Non-pigmented ciliary epithelial cell (primary cell): ENCODE results near the gene ARFRP1.

Source experiments
- DNase-seq: peaks from one replicate; pipeline ENCODE4 v3.0.0-alpha.2; 2010; ENCODE audit warnings: low read depth

The ARFRP1 gene

DNA sequence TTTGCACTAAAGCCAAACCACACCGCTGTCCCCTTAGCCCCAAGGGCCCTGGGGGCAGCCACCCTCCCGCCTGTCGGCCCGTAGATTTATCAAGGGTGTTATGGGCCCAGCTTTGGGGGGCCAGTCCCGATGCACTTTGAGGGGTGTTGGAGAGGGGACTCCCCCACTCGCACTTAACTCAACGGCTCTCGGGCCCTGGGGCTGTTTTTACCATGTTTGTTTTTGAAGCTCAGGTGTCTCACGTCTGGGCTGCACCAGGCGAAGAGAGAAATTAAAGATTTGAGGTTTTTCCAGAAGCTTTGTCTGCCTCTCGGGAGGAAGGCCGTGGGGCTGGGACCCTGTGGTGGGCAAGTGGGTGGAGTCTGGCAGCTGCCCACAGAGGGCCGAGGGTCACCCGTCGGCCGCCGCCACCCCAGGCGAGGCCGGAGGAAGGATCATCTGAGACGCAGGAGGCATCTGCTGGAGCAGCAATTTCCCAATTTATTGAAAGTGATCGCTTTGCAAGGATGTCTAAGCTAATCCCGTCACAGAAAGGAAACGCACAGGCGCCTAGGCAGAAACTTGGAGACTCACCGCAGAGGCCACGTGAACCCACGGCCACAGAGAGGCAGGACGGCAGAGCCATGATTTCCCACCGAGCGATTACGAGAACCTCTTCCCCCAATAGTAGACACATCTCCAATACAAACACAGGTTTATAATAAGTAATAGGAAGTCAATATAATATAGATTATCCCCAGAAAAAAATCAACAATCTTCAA, 35.6 kb upstream of the ARFRP1 start:
- no peak for DNase-seq

GRCh38 chr20:63742381-63743024, 34.7 kb upstream of the ARFRP1 start:
- DNase-seq: no peak

DNA sequence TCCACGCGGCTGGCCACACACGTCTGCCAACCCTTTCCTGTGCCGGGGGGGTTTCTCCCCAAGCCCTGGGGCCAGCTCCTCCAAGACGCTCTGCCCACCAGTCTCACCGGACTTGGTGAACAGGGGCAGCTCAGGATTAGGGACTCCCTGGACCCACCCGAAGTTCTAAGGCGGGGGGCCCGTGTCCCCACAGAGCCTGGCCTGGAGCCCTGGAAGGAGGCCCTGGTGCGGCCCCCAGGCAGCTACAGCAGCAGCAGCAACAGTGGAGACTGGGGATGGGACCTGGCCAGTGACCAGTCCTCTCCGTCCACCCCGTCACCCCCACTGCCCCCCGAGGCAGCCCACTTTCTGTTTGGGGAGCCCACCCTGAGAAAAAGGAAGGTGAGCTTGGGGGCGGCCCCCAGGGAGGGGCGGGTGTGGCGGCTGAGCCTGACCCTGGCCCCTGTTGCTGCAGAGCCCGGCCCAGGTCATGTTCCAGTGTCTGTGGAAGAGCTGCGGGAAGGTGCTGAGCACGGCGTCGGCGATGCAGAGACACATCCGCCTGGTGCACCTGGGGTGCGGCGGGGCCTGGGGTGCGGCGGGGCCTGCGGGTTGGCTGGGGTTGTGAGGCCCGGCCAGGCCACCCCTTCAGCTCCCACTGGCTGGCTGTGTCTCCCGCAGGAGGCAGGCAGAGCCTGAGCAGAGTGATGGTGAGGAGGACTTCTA, 34.1 kb upstream of the ARFRP1 start:
- DNase-seq: no peak

DNA sequence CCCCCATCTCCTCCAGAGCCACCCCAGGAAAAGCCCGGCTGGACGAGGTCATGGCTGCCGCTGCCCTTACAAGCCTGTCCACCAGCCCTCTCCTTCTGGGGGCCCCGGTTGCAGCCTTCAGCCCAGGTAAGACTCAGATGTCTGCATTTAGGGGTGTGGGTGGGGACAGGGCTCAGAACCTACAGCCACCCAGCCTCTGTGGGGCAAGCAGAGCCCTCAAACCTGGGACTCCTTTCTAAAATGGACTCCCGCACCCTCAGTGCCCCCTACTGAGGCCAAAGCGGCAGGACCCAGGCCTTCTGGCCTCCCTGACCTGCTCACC, 33.5 kb upstream of the ARFRP1 start:
- DNase-seq: no peak

GRCh38 chr20:63740627-63741353, 33.0 kb upstream of the ARFRP1 start:
- DNase-seq: peak; percentile 31

DNA sequence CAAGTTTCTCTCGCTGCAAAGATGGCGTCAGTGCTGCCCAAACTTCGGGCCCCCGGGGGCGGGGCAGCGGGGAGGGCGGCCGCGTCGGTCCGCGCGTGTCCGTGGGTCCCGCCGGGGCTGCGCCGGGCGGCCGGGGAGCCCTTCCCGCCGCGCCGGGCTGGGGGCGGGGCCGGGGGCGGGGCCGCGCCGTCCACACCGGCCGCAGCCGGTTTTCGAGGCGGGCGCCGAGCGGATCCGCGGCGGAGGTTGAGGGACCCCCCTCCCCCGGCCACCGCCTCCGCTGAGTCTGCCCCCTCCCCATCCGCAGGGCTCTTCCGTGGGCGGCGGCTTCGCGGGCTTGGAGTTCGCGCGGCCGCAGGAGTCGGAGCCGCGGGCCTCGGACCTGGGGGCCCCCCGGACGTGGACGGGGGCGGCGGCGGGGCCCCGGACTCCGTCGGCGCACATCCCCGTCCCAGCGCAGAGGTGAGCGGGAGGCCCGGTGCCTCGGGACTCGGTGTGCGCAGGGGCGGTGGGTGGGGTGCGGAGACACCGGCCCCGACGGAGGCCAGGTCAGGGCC, 32.4 kb upstream of the ARFRP1 start:
- no peak for DNase-seq

DNA sequence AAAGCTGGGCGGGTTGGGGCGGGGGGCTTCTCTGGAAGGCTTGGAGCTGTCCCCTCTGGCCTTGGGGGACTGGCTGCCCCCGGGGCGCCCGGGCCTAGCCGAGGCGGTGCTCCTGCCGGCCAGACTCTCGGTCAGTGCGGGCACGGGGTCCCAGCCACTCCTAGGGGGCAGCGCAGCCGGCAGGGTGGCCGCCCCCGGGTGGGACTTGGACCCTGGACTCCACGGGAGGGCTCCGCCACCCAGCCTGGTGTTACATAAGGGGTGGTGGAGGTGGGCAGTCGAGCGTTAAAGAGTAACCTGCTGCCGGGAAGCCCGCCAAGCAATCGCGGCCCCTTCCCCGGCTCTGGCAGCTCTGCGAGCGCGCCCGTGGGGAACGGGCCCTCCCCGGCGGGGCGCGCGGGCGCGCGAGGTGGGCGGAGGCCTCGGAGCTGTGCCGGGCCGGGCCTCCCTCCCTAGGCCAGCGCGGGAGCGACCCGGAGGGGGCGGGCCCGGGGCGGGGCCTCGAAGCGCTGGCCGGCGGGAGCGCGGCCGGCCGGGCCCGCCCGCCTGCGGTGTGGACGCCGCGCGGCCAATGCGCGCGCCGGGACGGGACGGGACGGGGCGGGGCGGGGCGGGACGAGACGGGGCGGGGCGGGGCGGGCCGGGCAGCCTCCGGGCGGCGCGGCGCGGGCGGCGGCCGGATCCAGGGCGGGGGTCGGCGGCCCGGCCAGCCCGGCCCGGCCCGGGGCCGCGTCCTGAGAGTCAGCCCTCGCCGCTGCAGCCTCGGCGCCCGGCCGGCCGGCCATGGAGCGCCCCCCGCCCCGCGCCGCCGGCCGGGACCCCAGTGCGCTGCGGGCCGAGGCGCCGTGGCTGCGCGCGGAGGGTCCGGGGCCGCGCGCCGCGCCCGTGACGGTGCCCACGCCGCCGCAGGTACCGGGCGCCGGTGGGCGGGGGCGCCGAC, 31.6 kb upstream of the ARFRP1 start, which contains the start of gene SLC2A4RG:
TSS of gene SLC2A4RG (plus strand) at position 647 of the 940 bp plus-strand sequence. CDS start at position 784, 137 bp downstream.
- DNase-seq: no peak

DNA sequence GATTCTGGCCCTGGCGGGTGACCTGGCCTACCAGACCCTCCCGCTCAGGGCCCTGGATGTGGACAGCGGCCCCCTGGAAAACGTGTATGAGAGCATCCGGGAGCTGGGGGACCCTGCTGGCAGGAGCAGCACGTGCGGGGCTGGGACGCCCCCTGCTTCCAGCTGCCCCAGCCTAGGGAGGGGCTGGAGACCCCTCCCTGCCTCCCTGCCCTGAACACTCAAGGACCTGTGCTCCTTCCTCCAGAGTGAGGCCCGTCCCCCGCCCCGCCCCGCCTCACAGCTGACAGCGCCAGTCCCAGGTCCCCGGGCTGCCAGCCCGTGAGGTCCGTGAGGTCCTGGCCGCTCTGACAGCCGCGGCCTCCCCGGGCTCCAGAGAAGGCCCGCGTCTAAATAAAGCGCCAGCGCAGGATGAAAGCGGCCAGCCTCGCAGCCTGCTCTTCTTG, 30.9 kb upstream of the ARFRP1 start:
- DNase-seq: no peak

- no peak for DNase-seq
Measured at GRCh38 chr20:63737945-63738686, 30.3 kb upstream of the ARFRP1 start.

- no peak for DNase-seq
Measured at GRCh38 chr20:63737695-63737944, 29.8 kb upstream of the ARFRP1 start.

- no peak for DNase-seq
Measured at GRCh38 chr20:63736893-63737694, 29.3 kb upstream of the ARFRP1 start.

DNA sequence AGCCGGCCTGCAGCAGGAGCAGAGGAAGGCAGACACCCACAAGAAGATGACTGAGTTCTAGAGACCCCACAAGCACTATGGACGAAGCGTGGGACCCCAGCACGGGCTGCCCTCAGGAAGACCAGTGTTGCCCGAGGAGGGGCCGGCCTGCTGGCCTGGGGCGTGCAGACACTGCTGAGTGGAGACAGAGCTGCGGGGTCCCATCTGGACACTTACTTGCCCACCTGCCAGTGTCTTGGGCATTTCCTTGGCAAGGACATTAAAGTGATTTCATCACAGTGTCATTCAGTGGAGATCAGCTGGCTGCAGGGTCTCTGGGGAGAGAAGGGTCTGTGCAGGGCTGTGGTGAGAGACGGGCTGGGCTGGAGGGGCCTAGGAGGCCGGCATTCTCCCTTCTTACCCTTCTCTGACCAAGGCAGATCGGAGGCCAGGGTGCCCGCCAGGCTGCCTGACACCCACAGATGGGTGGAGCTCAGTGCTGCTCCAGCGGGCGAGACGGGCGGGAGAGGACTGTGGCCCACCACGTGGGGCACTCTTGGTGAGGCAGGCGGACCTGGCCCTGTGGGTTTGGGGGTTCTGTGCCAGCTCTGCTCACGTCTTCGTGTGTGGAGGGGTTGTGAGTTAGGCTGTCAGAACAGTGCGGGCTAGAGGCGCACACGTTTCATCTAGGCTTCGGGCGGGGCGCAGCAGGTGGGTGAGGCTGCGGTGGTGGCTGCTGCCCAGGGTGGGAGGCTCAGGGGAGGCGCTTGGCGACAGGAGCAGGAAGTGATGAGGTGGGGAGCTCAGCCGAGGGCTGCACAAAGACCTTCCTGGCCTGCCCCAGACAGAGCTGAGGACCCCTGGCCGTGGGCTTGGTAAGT, 28.3 kb upstream of the ARFRP1 start, which contains the start of gene LIME1:
TSS of gene LIME1 (plus strand) at position 806 of the 860 bp plus-strand sequence. CDS start 886 bp downstream, outside the sequence.
- no peak for DNase-seq

DNA sequence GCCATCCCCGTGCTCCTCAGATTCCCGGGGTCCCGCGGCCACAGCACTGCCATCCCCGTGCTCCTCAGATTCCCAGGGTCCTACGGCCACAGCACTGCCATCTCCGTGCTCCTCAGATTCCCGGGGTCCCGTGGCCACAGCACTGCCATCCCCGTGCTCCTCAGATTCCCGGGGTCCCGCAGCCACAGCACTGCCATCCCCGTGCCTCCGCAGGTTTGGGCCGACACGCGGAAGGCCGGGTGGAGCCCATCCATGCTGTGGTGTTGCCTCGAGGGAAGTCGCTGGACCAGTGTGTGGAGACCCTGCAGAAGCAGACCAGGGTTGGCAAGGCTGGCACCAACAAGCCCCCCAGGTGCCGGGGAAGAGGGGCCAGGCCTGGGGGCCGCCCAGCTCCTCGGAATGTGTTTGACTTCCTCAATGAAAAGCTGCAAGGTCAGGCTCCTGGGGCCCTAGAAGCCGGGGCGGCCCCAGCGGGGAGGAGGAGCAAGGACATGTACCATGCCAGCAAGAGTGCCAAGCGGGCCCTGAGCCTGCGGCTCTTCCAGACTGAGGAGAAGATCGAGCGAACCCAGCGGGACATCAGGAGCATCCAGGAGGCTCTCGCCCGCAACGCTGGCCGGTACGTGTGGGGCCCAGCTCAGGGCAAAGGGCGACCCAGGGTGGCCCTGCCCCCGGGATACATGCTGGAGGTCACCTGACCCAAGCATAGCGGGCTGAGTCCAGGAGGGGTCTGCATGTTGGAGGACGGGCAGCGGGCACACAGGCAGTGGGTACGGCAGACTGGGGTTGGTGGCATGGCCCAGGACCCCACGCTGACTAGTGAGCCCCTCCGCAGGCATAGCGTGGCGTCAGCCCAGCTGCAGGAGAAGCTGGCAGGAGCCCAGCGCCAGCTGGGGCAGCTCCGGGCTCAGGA, 27.4 kb upstream of the ARFRP1 start:
- no peak for DNase-seq

- no peak for DNase-seq
Measured at GRCh38 chr20:63734111-63734945, 26.6 kb upstream of the ARFRP1 start.

DNA sequence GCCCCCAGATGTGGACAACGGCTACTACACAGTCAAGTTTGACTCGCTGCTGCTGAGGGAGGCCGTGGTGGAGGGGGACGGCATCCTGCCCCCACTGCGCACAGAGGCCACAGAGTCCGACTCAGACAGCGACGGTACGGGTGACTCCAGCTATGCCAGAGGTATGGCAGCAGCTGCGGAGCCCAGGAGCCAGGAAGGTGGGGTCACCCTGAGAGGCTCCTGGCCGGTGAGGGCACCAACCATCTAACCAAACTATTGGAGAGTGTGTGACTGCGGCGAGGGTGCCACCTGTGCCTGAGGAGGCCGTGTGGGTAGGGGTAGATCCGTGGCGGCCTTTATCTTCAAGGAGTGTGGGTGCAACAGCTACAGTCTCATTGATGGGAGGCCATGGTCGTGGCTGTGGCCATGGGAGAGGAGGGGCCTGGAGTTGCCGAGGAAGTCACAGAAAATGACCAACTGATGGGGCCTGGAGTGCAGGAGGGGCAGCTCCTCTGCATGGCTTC, 25.9 kb upstream of the ARFRP1 start:
- DNase-seq: no peak

GRCh38 chr20:63733117-63733516, 25.3 kb upstream of the ARFRP1 start:
- DNase-seq: no peak
